Endothelial cell of umbilical vein (primary cell): Measurements from ENCODE around the gene C20orf144.

ENCODE experiments used
- JUN ChIP-seq: IDR thresholded peaks from 2 replicates; pipeline ENCODE4 v1.6.1; 2011; ENCODE audit warnings: borderline replicate concordance, low read depth; ENCODE audit not compliant: insufficient read length, insufficient read depth
- TF ChIP-seq, protein P1 (sequence below), 2 donors: IDR thresholded peaks; 1 replicate in 1 of 2; 2 replicates in 1 of 2; pipeline ENCODE4 v1.5.1; 2011; ENCODE audit warnings: low read length in 2 of 2, mild to moderate bottlenecking in 2 of 2, moderate library complexity in 2 of 2, control low read depth in 1 of 2, inconsistent platforms in 1 of 2, low read depth in 1 of 2; ENCODE audit not compliant: insufficient read depth in 1 of 2; ENCODE audit errors: extremely low read depth in 1 of 2

DNA sequence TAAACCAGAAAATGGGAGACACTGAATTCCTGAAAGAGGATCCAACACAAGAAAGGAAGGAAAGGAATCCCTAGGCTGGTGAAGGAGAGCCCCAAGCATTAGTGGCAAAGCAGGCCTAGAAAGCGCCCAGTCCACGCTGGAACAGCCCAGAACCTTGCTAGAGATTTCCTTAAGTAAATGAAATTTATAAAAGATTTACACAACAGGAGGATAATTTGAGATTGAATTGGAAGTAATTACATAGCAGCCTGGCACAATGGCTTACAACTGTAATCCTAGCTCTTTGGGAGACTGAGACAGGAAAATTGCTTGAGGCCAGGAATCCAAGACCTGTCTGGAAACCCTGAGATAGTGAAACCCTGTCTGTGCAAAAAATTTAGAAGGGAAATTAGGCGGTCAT, 26.8 kb upstream of the C20orf144 start:
- TF ChIP-seq, protein P1, sequence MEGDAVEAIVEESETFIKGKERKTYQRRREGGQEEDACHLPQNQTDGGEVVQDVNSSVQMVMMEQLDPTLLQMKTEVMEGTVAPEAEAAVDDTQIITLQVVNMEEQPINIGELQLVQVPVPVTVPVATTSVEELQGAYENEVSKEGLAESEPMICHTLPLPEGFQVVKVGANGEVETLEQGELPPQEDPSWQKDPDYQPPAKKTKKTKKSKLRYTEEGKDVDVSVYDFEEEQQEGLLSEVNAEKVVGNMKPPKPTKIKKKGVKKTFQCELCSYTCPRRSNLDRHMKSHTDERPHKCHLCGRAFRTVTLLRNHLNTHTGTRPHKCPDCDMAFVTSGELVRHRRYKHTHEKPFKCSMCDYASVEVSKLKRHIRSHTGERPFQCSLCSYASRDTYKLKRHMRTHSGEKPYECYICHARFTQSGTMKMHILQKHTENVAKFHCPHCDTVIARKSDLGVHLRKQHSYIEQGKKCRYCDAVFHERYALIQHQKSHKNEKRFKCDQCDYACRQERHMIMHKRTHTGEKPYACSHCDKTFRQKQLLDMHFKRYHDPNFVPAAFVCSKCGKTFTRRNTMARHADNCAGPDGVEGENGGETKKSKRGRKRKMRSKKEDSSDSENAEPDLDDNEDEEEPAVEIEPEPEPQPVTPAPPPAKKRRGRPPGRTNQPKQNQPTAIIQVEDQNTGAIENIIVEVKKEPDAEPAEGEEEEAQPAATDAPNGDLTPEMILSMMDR (IDR thresholded peaks at IDR 0.05; ENCODE audit: extremely low read depth in 1 of 2, insufficient read depth in 1 of 2, low read depth in 1 of 2, low read length in 2 of 2): no peak
- no peak for TF ChIP-seq JUN
